Measurements from ENCODE around the gene DENND2D.

- TF ChIP-seq CTCF (IDR thresholded peaks at IDR 0.05; ENCODE audit: low read depth, low read length, poor library complexity, severe bottlenecking) (no peak), EZH2phosphoT487 (IDR thresholded peaks at IDR 0.05; ENCODE audit: borderline replicate concordance, low read length) (no peak)
Measured at GRCh38 chr1:111142356-111142975, 58.0 kb downstream of the DENND2D start.
